ENCODE results near the gene P2RX4.
"Not testable (repeated sequence)": the region's sequence is repeated elsewhere in the genome, so short reads cannot be mapped to it uniquely, and the experiment has no call there.

Gene P2RX4

DNA sequence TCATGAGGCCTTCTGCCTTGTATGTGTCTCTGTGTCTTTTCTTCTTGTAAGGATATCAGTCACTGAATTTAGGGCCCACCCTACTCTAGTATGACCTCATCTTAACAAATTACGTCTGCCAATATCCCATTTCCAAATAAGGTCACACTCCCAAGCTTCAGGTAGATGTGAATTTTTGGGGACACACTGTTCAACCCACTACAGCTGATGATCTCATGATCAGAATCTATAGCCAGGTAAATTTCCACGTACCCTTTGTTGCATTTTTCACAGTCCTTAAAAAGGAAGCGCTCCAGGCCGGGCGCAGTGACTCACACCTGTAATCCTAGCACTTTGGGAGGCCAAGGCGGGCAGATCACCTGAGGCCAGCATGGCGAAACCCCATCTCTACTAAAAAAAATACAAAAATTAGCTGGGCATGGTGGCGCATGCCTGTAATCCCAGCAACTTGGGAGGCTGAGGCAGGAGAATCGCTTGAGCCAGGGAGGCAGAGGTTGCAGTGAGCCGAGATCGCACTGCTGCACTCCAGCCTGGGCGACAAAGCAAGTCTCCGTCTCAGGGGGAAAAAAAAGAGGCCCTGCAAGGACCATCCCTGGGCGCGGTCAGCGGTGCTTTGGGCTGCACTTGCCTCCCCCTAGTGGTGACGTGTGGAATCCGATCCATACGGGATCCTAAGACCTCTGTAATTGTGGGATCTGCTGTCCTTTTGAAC is 20.1 kb downstream of the P2RX4 start:
- TF ChIP-seq CTCF (conservative IDR thresholded peaks at IDR 0.05; ENCODE audit: low read length), result peak; percentile 86
- H3K4me3 ChIP-seq (ENCODE audit: low read length), result not testable (repeated sequence)
- DNase-seq (ENCODE audit: low read depth), result peak; percentile 68

- TF ChIP-seq CTCF (conservative IDR thresholded peaks at IDR 0.05; ENCODE audit: low read length), result no peak
- H3K4me3 ChIP-seq (ENCODE audit: low read length), result no peak overlapping the region
- DNase-seq (ENCODE audit: low read depth), result no peak
Measured at GRCh38 chr12:121230538-121230907, 20.6 kb downstream of the P2RX4 start.

- H3K4me3 ChIP-seq (ENCODE audit: low read length), result no peak overlapping the region
- DNase-seq (ENCODE audit: low read depth), result no peak
- TF ChIP-seq CTCF (conservative IDR thresholded peaks at IDR 0.05; ENCODE audit: low read length), result no peak
Measured at GRCh38 chr12:121232163-121232562, 22.2 kb downstream of the P2RX4 start.

GRCh38 chr12:121232977-121233627 is 23.2 kb downstream of the P2RX4 start:
- DNase-seq (ENCODE audit: low read depth), result no peak

GRCh38 chr12:121233628-121234020 is 23.7 kb downstream of the P2RX4 start:
- no peak for TF ChIP-seq CTCF (conservative IDR thresholded peaks at IDR 0.05; ENCODE audit: low read length)
- no peak for DNase-seq (ENCODE audit: low read depth)
- H3K4me3 ChIP-seq (ENCODE audit: low read length), result no peak overlapping the region

More at GRCh38 chr12:121232977-121233627, 23.2 kb downstream of the P2RX4 start:
- no peak for TF ChIP-seq CTCF (conservative IDR thresholded peaks at IDR 0.05; ENCODE audit: low read length)
- no peak overlapping the region for H3K4me3 ChIP-seq (ENCODE audit: low read length)

GRCh38 chr12:121236776-121237175 is 26.8 kb downstream of the P2RX4 start:
- no peak for DNase-seq (ENCODE audit: low read depth)
- no peak overlapping the region for H3K4me3 ChIP-seq (ENCODE audit: low read length)
- no peak for TF ChIP-seq CTCF (conservative IDR thresholded peaks at IDR 0.05; ENCODE audit: low read length)

DNA sequence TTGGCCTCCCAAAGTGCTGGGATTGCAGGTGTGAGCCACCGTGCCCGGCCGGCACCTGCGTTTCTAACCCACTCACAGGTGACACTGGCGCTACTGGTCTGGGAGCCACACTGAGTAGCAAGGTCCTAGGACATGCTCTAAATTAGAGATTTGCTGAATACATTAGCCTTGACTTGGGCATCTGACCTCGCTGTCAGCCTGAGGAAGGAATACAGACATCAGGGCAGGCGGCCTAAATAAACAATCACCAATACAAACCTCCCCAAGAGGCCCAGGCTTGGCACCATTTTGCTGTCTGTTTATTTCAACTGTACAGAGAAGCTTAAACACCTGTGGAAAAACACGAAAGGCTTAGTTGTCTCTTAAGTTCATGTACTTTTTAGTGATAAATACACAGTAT is 27.5 kb downstream of the P2RX4 start:
- no peak for TF ChIP-seq CTCF (conservative IDR thresholded peaks at IDR 0.05; ENCODE audit: low read length)
- DNase-seq (ENCODE audit: low read depth), result no peak
- H3K4me3 ChIP-seq (ENCODE audit: low read length), result no peak overlapping the region

Measured in AG10803 (cell line).